Kasumi-1 (cell line): ENCODE data around the gene UBXN1.

Experiments used
- DNase-seq, 2 experiments: peaks; one replicate each; lab custom pipeline; 2025; lab: John Stamatoyannopoulos, UW

Gene UBXN1

GRCh38 chr11:62645946-62646824, 32.7 kb downstream of the UBXN1 start, which contains the start of gene GANAB:
Gene GANAB, minus strand, starts transcription at chr11:62646613. Its CDS starts 14 bp downstream, at chr11:62646599.
- peak; percentile 96 to 97 for DNase-seq

- DNase-seq = no peak
Observed at GRCh38 chr11:62645671-62645945, 33.3 kb downstream of the UBXN1 start.

GRCh38 chr11:62644220-62644619, 34.7 kb downstream of the UBXN1 start:
- DNase-seq = no peak

- no peak for DNase-seq
Observed at GRCh38 chr11:62632492-62632891, 46.4 kb downstream of the UBXN1 start.

GRCh38 chr11:62627713-62628112, 51.2 kb downstream of the UBXN1 start:
- peak; percentile 48 to 76 for DNase-seq
